Measurements from ENCODE around the gene C12orf43. TPM values are rescaled to one million over a fixed set of nuclear protein-coding genes. Genes with fewer than 3 reads are reported as not detected.

Gene C12orf43
- total RNA-seq, 1 experiment from 2014 or later = 25.7 TPM

DNA sequence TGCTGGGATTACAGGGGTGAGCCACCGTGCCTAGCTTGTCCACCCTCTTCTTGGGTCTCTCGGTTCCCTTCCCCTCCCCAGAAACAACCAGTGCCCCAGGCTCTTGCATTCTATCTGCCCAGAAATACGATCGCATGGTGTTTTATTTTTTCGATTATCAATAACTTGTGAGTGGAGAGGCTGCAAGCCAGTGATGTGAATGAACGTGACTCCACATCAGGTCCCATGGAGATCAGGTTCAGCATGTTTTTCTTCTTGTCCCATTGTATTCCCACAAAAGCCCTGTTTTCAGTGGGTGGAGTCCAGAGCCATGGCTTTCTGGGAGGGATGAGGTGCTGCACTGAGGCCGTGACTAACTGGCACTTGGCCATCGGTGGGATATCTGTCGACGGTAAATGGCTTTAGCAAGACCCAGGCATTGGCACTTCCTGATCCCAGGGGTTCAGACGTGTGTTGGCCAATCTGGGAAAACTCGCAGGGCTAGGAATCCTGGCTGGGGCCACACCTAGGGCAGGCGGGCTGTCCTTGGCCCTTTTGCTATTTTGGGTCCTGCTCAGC is 50.7 kb downstream of the C12orf43 start:
- Histone ChIP-seq H2AFZ (ENCODE audit: low read length) (no peak overlapping the region), H2BK12ac (ENCODE audit: insufficient read length, low read depth, low read length) (no peak overlapping the region), H3K23me2 (ENCODE audit: insufficient read length, low read depth, low read length, poor library complexity, severe bottlenecking) (no peaks in the 10 kb centered on the region), H3K4me1 (ENCODE audit: insufficient read depth, low read length) (no peaks in the 10 kb centered on the region; the same call in 1 of the 2 replicates), H3K4me2 (ENCODE audit: insufficient read depth, insufficient read length, low read length) (no peak overlapping the region), H3K79me1 (ENCODE audit: insufficient read depth, low read depth, low read length, poor library complexity, severe bottlenecking) (no peaks in the 10 kb centered on the region), H3K27ac (ENCODE audit: insufficient read length, low read depth, low read length) (no peak overlapping the region), H3T11ph (ENCODE audit: low read length) (no peak overlapping the region), H3K56ac (ENCODE audit: insufficient read length, low read depth, low read length) (no peak overlapping the region), H3K4ac (ENCODE audit: low read depth, low read length) (no peak overlapping the region), H3K79me2 (ENCODE audit: insufficient read depth, low read length) (no peaks in the 10 kb centered on the region), H4K5ac (ENCODE audit: insufficient read length, low read depth, low read length) (no peak overlapping the region), H3K18ac (ENCODE audit: insufficient read length, low read depth, low read length) (no peak overlapping the region), H2BK120ac (ENCODE audit: low read depth, low read length, poor library complexity, severe bottlenecking) (no peak overlapping the region), H3K9me3 (ENCODE audit: control insufficient read depth, low read depth, low read length) (no peaks in the 10 kb centered on the region), H4K8ac (replicated peaks; ENCODE audit: insufficient read length, low read depth, low read length) (no peak overlapping the region), H3K14ac (ENCODE audit: insufficient read depth, low read length) (no peak overlapping the region), H2BK20ac (ENCODE audit: low read depth, low read length, poor library complexity, severe bottlenecking) (no peak overlapping the region), H3K9ac (ENCODE audit: extremely low read depth, insufficient read length, low read length) (no peak overlapping the region), H4K91ac (ENCODE audit: insufficient read length, low read depth, low read length) (no peak overlapping the region), H2BK5ac (ENCODE audit: insufficient read length, low read length) (no peak overlapping the region), H3K23ac (ENCODE audit: insufficient read length, low read depth, low read length) (no peak overlapping the region), H4K20me1 (ENCODE audit: control insufficient read depth, insufficient read depth, insufficient read length) (no peaks in the 10 kb centered on the region), H2AK5ac (ENCODE audit: insufficient read length, low read length) (no peak overlapping the region), H2BK15ac (ENCODE audit: low read depth, low read length) (no peak overlapping the region), H3K27me3 (ENCODE audit: insufficient read depth, low read length) (no peaks in the 10 kb centered on the region)
- no peak for DNase-seq
- WGBS (ENCODE audit: extremely low coverage, insufficient read length, low lambda C conversion rate) = no CpG with 5 or more reads among the region's 13 CpGs
- no peaks in the 10 kb centered on the region for H3K9me3 Mint-ChIP-seq
- peaks cover 11 to 18% of the 10 kb centered on the region in 2 experiments for H3K4me1 Mint-ChIP-seq
- H3K27ac Mint-ChIP-seq = no peak overlapping the region
- TF ChIP-seq, protein P1, sequence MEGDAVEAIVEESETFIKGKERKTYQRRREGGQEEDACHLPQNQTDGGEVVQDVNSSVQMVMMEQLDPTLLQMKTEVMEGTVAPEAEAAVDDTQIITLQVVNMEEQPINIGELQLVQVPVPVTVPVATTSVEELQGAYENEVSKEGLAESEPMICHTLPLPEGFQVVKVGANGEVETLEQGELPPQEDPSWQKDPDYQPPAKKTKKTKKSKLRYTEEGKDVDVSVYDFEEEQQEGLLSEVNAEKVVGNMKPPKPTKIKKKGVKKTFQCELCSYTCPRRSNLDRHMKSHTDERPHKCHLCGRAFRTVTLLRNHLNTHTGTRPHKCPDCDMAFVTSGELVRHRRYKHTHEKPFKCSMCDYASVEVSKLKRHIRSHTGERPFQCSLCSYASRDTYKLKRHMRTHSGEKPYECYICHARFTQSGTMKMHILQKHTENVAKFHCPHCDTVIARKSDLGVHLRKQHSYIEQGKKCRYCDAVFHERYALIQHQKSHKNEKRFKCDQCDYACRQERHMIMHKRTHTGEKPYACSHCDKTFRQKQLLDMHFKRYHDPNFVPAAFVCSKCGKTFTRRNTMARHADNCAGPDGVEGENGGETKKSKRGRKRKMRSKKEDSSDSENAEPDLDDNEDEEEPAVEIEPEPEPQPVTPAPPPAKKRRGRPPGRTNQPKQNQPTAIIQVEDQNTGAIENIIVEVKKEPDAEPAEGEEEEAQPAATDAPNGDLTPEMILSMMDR (conservative IDR thresholded peaks at IDR 0.05) = no peak
- H3K36me3 Mint-ChIP-seq (ENCODE audit: insufficient read depth in 1 of 3, low read depth in 3 of 3) = no peaks in the 10 kb centered on the region
- no peak overlapping the region for H3K4me3 Mint-ChIP-seq
- no peaks in the 10 kb centered on the region; the same call in 1 of the 2 replicates for H3K27me3 Mint-ChIP-seq (ENCODE audit: low read depth)
